Body of pancreas (tissue), 4 donors: Measurements from ENCODE around the gene CD48. TPM values are rescaled to one million over a fixed set of nuclear protein-coding genes. Genes with fewer than 3 reads are reported as not detected.

Source experiments
- ATAC-seq: fragments of 150-250 bp; one replicate; pipeline ENCODE4 v1.9.1; 2016
- DNase-seq, 4 donors: peaks; one replicate each; pipeline ENCODE4 v3.0.0-alpha.2; 2019
- H3K27ac ChIP-seq, 4 donors: fragments of 200-600 bp; sonication (generic); 1 replicate in 3 of 4; 2 replicates in 1 of 4; pipeline versions ENCODE4 v1.5.1 to v1.6.1; 2016 to 2019; ENCODE audit warnings: mild to moderate bottlenecking in 1 of 4, mixed read lengths in 1 of 4, moderate library complexity in 1 of 4
- H3K27me3 ChIP-seq, 2 donors: fragments of 200-600 bp; sonication (generic); one replicate each; pipeline ENCODE4 v1.6.0; 2016; ENCODE audit warnings: mild to moderate bottlenecking in 1 of 2
- H3K36me3 ChIP-seq, 2 donors: fragments of 200-600 bp; sonication (generic); replicated peaks in 1 of 2; 2 replicates each; pipeline ENCODE4 v1.5.1; 2016; ENCODE audit warnings: low read depth in 2 of 2; ENCODE audit not compliant: insufficient read depth in 1 of 2
- H3K4me1 ChIP-seq: fragments of 200-600 bp; sonication (generic); one replicate; pipeline ENCODE4 v1.6.0; 2016
- H3K4me3 ChIP-seq, 2 donors: fragments of 200-600 bp; sonication (generic); 1 replicate in 1 of 2; 2 replicates in 1 of 2; pipeline ENCODE4 v1.5.1; 2016 to 2019
- H3K9me3 ChIP-seq, 3 donors: fragments of 200-600 bp; sonication (generic); 1 replicate in 2 of 3; 2 replicates in 1 of 3; pipeline ENCODE4 v1.5.1; 2016
- POLR2A ChIP-seq, 3 donors: fragments of 450-650 bp; IDR thresholded peaks; one replicate each; pipeline ENCODE4 v1.6.1; 2016; ENCODE audit warnings: antibody characterized with exemption in 3 of 3, mild to moderate bottlenecking in 2 of 3
- WGBS, 2 donors: methylation state at CpG; one replicate each; pipeline ENCODE4 v1.1.5; 2017; 5-methylcytosine and 5-hydroxymethylcytosine counted together
- intact Hi-C: fragments of 100-400 bp; cut with DNase I; formaldehyde crosslinking; loops from one replicate; pipeline ENCODE4 v1.15.1; 2023
- total RNA-seq, 2 donors: library from RNA; depleted of rRNA; stranded (reverse); fragments of >200 nt; gene quantifications; one replicate each; pipeline ENCODE4 v1.1.0, GENCODE V29; 2016
- TF ChIP-seq, protein P1 (sequence below), 7 experiments: fragments of 450-650 bp in 4 of 7; fragments of 200-600 bp in 3 of 7; sonication (generic) in 3 of 7; IDR thresholded peaks; one replicate each; pipeline ENCODE4 v1.5.1; 2016 to 2019; ENCODE audit warnings: antibody characterized with exemption in 7 of 7

Gene CD48
- total RNA-seq, 2 donors from 2014 or later = 2.3 to 5.7 TPM

DNA sequence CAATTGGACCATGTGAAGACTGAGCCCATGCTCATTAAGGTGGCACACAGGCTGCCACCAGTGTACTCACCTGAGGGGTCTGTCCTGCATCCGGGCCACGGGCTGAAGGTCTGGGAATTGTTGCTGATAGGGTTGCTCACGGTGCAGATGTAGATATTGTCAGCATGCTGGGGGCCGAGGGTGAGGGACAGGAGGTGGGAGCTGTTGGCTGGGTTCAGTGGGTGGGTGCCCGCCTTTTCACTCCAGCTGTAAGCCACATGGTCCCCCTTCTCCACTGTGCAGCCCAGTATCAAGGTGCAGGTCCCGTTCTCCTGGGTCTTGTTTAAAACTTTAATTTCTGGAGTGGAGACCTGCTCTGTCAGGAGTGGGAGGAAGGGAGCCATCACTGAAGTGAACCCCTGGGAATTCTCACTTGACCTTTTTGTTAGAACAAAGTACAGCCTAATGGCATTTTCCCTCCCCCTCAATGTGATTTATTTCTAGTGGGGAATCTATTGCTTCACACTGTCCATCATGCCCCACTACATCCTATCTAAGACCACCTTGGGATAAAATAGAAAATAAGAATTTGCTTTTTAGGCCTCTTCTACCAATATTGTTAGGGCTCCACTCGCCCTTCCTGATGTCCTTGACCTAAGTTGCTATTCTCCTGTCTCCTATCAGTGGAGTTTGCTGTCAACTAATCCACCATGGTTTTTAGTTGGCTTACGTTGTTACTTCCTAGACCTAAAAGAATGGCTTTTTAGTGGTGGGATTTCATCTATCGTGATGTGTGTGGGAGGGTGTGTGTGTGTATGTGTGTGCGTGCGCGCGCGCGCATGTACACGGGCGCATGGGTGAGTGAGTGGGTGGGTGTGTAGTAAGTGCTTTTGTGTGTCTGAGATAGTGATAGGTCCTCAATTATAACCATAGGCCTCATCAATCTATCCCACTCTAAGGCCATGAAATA lies 76.8 kb downstream of the CD48 start:
- Histone ChIP-seq H3K4me3 (no peak overlapping the region), H3K36me3 (no peaks in the 10 kb centered on the region), H3K9me3 (no peaks in the 10 kb centered on the region), H3K27ac (no peak overlapping the region), H3K27me3 (no peaks in the 10 kb centered on the region), H3K4me1 (peaks cover 16% of the 10 kb centered on the region)
- WGBS, 2 donors = 95% methylated on average over 15 to 17 of the region's 17 CpGs
- DNase-seq (no peak), ATAC-seq (no peak)
- TF ChIP-seq, protein P1, sequence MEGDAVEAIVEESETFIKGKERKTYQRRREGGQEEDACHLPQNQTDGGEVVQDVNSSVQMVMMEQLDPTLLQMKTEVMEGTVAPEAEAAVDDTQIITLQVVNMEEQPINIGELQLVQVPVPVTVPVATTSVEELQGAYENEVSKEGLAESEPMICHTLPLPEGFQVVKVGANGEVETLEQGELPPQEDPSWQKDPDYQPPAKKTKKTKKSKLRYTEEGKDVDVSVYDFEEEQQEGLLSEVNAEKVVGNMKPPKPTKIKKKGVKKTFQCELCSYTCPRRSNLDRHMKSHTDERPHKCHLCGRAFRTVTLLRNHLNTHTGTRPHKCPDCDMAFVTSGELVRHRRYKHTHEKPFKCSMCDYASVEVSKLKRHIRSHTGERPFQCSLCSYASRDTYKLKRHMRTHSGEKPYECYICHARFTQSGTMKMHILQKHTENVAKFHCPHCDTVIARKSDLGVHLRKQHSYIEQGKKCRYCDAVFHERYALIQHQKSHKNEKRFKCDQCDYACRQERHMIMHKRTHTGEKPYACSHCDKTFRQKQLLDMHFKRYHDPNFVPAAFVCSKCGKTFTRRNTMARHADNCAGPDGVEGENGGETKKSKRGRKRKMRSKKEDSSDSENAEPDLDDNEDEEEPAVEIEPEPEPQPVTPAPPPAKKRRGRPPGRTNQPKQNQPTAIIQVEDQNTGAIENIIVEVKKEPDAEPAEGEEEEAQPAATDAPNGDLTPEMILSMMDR (IDR thresholded peaks at IDR 0.05) = no peak
- no peak for TF ChIP-seq POLR2A (IDR thresholded peaks at IDR 0.05)
- intact Hi-C loops = no loop called here

DNA sequence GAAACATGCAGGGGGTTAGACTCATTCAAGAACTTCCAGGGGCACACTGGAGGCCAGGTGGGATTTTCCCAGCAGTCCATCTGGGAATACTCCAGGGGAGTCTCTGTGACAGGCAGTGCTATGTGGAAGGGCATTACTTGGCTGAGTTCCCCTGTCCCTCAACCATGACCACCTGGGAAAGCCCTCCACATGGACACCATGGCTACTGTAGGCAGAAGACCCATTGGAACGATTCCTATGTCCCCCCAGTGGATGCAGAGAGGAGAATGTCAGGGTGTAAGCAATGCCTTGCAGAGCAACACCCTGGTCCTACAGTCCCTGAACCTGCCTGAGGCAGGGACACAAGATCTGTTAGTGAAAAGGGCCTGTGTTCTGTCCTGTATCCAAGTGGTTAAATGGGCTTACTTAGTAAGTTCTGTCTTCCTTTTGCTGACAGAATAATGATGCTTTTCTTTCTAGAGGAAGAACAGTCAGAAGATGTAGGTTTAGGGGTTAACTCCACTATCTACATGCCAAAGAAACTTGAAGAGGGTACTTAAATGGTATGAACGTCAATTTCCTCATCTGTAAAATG lies 78.2 kb downstream of the CD48 start:
- Histone ChIP-seq H3K4me3 (no peak overlapping the region), H3K4me1 (peaks cover 3% of the 10 kb centered on the region), H3K27ac (no peak overlapping the region), H3K9me3 (no peaks in the 10 kb centered on the region), H3K36me3 (no peaks in the 10 kb centered on the region), H3K27me3 (no peaks in the 10 kb centered on the region)
- TF ChIP-seq POLR2A (IDR thresholded peaks at IDR 0.05) = no peak
- TF ChIP-seq, protein P1 (IDR thresholded peaks at IDR 0.05) = no peak
- intact Hi-C loops = no loop called here
- no peak for ATAC-seq
- no peak for DNase-seq
- WGBS, 2 donors = 33 to 38% methylated on average over 2 of the region's 2 CpGs

DNA sequence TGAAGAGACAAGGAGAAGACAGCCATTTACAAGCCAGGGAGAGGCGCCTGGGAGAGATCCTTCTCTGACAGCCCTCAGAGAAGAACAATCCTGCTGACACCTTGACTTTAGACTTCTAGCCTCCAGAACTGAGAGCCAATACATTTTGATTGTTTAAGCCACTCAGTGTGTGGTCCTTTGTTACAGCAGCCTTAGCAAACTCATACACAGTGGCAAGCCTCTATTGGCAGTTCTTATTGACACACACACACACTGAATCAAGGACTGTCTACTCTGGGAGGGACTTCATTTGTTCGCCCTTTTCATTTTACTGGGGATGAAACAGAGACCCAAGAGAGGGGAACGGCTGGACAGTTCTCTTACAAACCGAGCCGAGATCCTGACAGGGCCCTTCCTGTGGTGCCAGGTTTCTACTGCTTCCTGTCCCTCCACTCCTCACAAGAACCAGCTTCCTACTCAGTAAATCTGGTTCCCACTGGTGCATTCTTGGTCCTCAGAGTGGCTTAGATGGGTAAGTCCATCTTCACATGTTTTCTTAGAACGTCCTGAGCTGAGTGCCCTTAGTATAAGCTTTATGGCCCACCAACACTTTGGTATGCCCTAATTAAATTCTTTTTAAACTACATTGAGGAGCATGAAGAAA lies 79.5 kb downstream of the CD48 start:
- WGBS, 2 donors = 81 to 96% methylated on average over 5 to 6 of the region's 6 CpGs
- Histone ChIP-seq H3K27me3 (no peaks in the 10 kb centered on the region), H3K27ac (no peak overlapping the region), H3K9me3 (no peaks in the 10 kb centered on the region), H3K4me1 (no peaks in the 10 kb centered on the region), H3K36me3 (no peaks in the 10 kb centered on the region), H3K4me3 (no peak overlapping the region)
- TF ChIP-seq, protein P1 (IDR thresholded peaks at IDR 0.05) = no peak
- TF ChIP-seq POLR2A (IDR thresholded peaks at IDR 0.05) = no peak
- DNase-seq (no peak), ATAC-seq (no peak)
- intact Hi-C loops = no loop called here

DNA sequence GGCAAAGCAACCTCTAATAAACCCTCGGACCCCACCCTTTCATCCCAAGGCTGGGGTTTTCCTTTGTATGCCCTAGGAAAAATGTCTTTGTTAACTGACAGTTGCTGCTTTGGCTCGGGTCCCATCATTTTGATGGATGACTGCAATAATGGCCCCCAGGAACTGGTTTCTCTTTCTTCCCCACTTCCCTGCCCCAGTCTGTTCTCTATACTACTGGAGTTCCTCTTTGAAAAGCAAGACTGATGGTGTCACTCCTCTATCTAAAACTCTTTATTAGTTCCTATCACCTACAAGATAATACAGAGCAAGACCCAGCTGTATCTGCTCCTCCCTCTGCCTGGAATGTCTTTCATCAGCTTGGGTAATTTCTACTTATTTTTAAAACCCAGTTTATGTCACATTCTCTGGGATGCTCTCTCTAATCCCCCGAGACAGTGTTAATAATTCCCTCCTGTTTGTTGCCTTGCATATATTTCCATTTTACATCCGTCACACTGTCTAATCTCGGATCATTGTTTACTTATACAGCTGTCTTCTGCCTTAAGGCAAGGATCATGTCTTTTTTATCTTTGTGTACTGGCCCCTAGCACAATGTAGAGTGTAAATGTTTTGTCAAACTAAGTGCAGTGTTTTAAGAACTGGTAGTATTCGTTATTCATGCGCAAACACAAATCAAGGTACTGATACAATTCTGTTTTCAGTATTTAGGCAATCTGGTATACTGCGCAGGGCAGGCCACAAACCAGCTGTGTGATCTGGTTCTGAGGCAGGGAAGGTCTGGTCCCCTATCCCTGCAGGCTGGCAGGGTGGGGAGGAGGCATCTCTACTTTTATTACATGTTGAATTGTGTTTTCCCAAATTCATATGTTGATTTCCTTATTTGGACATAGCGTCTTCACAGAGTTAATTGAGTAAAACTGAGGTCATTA lies 80.8 kb downstream of the CD48 start:
- ATAC-seq = no peak
- no peaks in the 10 kb centered on the region for H3K4me1 ChIP-seq
- no peaks in the 10 kb centered on the region for H3K9me3 ChIP-seq
- TF ChIP-seq, protein P1 (IDR thresholded peaks at IDR 0.05) = no peak
- TF ChIP-seq POLR2A (IDR thresholded peaks at IDR 0.05) = no peak
- no peak overlapping the region for H3K27ac ChIP-seq
- H3K27me3 ChIP-seq = no peaks in the 10 kb centered on the region
- 64 to 66% methylated on average over 9 of the region's 9 CpGs for WGBS, 2 donors
- intact Hi-C loops = no loop called here
- no peaks in the 10 kb centered on the region for H3K36me3 ChIP-seq
- DNase-seq = no peak
- H3K4me3 ChIP-seq = no peak overlapping the region
